Uterus (tissue), 4 donors: ENCODE results near the gene PAQR7. TPM values are rescaled to one million over a fixed set of nuclear protein-coding genes. Genes with fewer than 3 reads are reported as not detected.

Experiments used
- DNase-seq, 2 donors: peaks; one replicate each; pipeline ENCODE4 v3.0.0-alpha.2; 2019 to 2020
- H3K27ac ChIP-seq, 2 donors: fragments of 200-600 bp; sonication (generic); 1 replicate in 1 of 2; 2 replicates in 1 of 2; pipeline ENCODE4 v1.5.1; 2016 to 2018
- H3K27me3 ChIP-seq, 2 donors: fragments of 200-600 bp; sonication (generic); one replicate each; pipeline ENCODE4 v1.5.1; 2018 to 2019; ENCODE audit warnings: control low read depth in 1 of 2
- H3K36me3 ChIP-seq, 2 donors: fragments of 200-600 bp; sonication (generic); one replicate each; pipeline ENCODE4 v1.5.1; 2019; ENCODE audit warnings: control low read depth in 1 of 2
- H3K4me1 ChIP-seq, 2 donors: fragments of 200-600 bp; sonication (generic); one replicate each; pipeline ENCODE4 v1.5.1; 2018 to 2019; ENCODE audit warnings: control low read depth in 1 of 2
- H3K4me3 ChIP-seq, 2 donors: fragments of 200-600 bp; sonication (generic); 1 replicate in 1 of 2; 2 replicates in 1 of 2; pipeline ENCODE4 v1.5.1; 2018 to 2019; ENCODE audit warnings: mild to moderate bottlenecking in 1 of 2
- H3K9me3 ChIP-seq, 2 donors: fragments of 200-600 bp; sonication (generic); one replicate each; pipeline ENCODE4 v1.5.1; 2019; ENCODE audit warnings: control low read depth in 1 of 2
- CTCF ChIP-seq, 4 experiments: fragments of 200-600 bp in 2 of 4; fragments of 450-650 bp in 2 of 4; sonication (generic) in 2 of 4; IDR thresholded peaks; one replicate each; pipeline ENCODE4 v1.5.1; 2016 to 2019; ENCODE audit warnings: antibody characterized with exemption in 4 of 4, mild to moderate bottlenecking in 2 of 4, moderate library complexity in 1 of 4
- POLR2A ChIP-seq, 2 donors: fragments of 450-650 bp; IDR thresholded peaks; one replicate each; pipeline ENCODE4 v1.6.1; 2016; ENCODE audit warnings: antibody characterized with exemption in 2 of 2, mild to moderate bottlenecking in 1 of 2, moderate library complexity in 1 of 2
- intact Hi-C: fragments of 100-400 bp; cut with DNase I; formaldehyde crosslinking; loops from one replicate; pipeline ENCODE4 v1.15.1; 2023; ENCODE audit warnings: low total_unique reads
- total RNA-seq, 4 donors: library from RNA; depleted of rRNA in 3 of 4; stranded (reverse); fragments of >200 nt in 3 of 4; gene quantifications; one replicate each; pipeline versions ENCODE4 v1.1.0 to v1.2.4, GENCODE V29; 2014 to 2023
- donor health status: DM: yes; HTN: yes; CAD: no.

The PAQR7 gene
- total RNA-seq, 4 donors from 2014 or later: 4.7 to 20.1 (median 9.9) TPM

- Histone ChIP-seq H3K4me1 (no peaks in the 10 kb centered on the region), H3K36me3 (no peaks in the 10 kb centered on the region), H3K4me3 (no peak overlapping the region), H3K27ac (no peak overlapping the region), H3K9me3 (no peaks in the 10 kb centered on the region), H3K27me3 (no peaks in the 10 kb centered on the region)
- intact Hi-C loops: no loop called here
- TF ChIP-seq POLR2A (IDR thresholded peaks at IDR 0.05): no peak
- TF ChIP-seq CTCF (IDR thresholded peaks at IDR 0.05): no peak
- DNase-seq: no peak
These were observed 36.7 kb upstream of the PAQR7 start for GRCh38 chr1:25912076-25912831.

- Histone ChIP-seq H3K9me3 (no peaks in the 10 kb centered on the region), H3K36me3 (no peaks in the 10 kb centered on the region), H3K4me3 (no peak overlapping the region), H3K27me3 (no peaks in the 10 kb centered on the region), H3K4me1 (no peaks in the 10 kb centered on the region), H3K27ac (no peak overlapping the region)
- DNase-seq: no peak
- TF ChIP-seq CTCF (IDR thresholded peaks at IDR 0.05) (no peak), POLR2A (IDR thresholded peaks at IDR 0.05) (no peak)
- intact Hi-C loops: no loop called here
These were observed 35.7 kb upstream of the PAQR7 start for GRCh38 chr1:25911162-25911561.

- TF ChIP-seq POLR2A (IDR thresholded peaks at IDR 0.05): no peak
- TF ChIP-seq CTCF (IDR thresholded peaks at IDR 0.05): no peak
- Histone ChIP-seq H3K36me3 (no peaks in the 10 kb centered on the region), H3K27me3 (no peaks in the 10 kb centered on the region), H3K9me3 (no peaks in the 10 kb centered on the region), H3K4me3 (no peak overlapping the region), H3K27ac (no peak overlapping the region), H3K4me1 (peaks cover 0 to 4% of the 10 kb centered on the region in 2 donors)
- DNase-seq: no peak
- intact Hi-C loops: no loop called here
These were observed 33.5 kb upstream of the PAQR7 start for GRCh38 chr1:25909040-25909439.

- no peak overlapping the region for H3K27ac ChIP-seq
- intact Hi-C loops: no loop called here
These were observed 32.7 kb upstream of the PAQR7 start for GRCh38 chr1:25908161-25908560.

More at GRCh38 chr1:25908161-25908560, 32.7 kb upstream of the PAQR7 start:
- TF ChIP-seq POLR2A (IDR thresholded peaks at IDR 0.05) (no peak), CTCF (IDR thresholded peaks at IDR 0.05) (no peak)
- Histone ChIP-seq H3K4me1 (peaks cover 0 to 10% of the 10 kb centered on the region in 2 donors), H3K4me3 (no peak overlapping the region), H3K27me3 (no peaks in the 10 kb centered on the region), H3K9me3 (no peaks in the 10 kb centered on the region), H3K36me3 (no peaks in the 10 kb centered on the region)
- no peak for DNase-seq
